ENCODE results near the gene FAM53B. TPM values are rescaled to one million over a fixed set of nuclear protein-coding genes. Genes with fewer than 3 reads are reported as not detected.

Gene FAM53B
- total RNA-seq: 25.4 TPM

GRCh38 chr10:124744102-124745050, at the start of gene FAM53B:
TSS of gene FAM53B (minus strand) at chr10:124744378. CDS start at chr10:124706713, 37,665 bp downstream.

DNA sequence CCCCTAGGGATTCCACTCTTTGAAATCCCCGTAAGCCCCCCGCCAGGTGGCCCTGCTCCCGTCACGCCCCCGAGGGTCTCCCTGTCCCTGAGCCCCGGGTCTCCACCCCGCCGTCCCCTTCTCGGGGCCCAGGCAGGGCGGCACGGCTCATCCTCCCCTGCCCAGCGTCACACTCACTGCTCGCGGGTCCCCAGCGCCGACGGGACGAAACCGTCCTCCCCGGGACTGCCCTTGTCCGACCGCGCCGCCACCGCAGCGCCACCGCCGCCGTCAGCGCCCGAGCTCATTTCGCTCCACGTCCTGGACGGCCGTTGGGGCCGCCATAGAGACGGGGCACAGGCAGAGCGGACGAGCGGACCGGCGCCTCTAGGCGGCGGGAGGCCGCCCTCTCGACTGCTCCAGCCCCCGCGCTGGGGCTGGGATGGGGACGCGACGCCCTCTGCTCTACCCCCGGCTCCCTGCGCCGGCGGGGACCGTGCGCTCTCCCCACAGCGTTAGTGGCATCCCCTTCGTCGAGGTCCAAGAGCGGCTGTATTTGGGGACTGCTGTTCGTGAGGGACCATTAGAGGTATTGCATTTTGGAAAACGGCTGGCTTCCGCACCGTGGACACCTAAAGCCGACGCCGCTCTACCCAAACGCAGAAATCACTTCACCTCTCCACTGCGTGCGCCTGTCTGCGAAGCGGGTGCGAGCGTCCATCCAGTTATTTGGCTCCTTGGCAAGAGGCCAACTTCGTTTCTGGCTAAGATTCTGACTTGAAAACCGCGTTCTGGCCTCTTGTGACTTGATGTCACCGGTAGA, 47.6 kb upstream of the FAM53B start, which contains the start of gene EEF1AKMT2:
EEF1AKMT2 (minus strand) TSS at position 341 of the 802 bp plus-strand sequence; CDS start at position 287, 54 bp downstream.

Small RNA genes lying within 50 kb of the gene (small RNA-seq; reads per million reads assigned to genes)
- gene RF00019: not detected

Other genes starting within 250 kb of the FAM53B start
- 36.7 TPM for gene EEF1AKMT2, start 47.5 kb upstream of the FAM53B start, total RNA-seq
- 27.7 TPM for gene ABRAXAS2, start 57.4 kb upstream of the FAM53B start, total RNA-seq
- 59.1 TPM for gene ZRANB1, start 197.7 kb upstream of the FAM53B start, total RNA-seq

All from diencephalon (tissue), 1 donor.